Measurements from ENCODE around the gene TLCD4. TPM values are rescaled to one million over a fixed set of nuclear protein-coding genes. Genes with fewer than 3 reads are reported as not detected.
A peak's percentile ranks its signal among the peaks of the same experiment; 100 is the strongest.

TLCD4 gene
- total and polyA plus RNA-seq, 2 of the 13 experiments (the other 11 are each of a cell fraction or from before 2014, with no cell fraction given): 4.7 to 14.5 TPM

- 0 out of 2 replicates have a peak, but pooled peaks have one; percentile 48 for TF ChIP-seq BATF2 (CRISPR knock-in tag; IDR thresholded peaks at IDR 0.05)
- TF ChIP-seq SIX1 (CRISPR knock-in tag; IDR thresholded peaks at IDR 0.05; ENCODE audit: borderline replicate concordance): no peak
- no peak; the same call in 1 of the 2 replicates for TF ChIP-seq PHF21A (CRISPR knock-in tag; IDR thresholded peaks at IDR 0.05)
- no peak for TF ChIP-seq ZNF652 (CRISPR knock-in tag; IDR thresholded peaks at IDR 0.05; ENCODE audit: borderline replicate concordance, low read depth)
- TF ChIP-seq DMAP1 (CRISPR knock-in tag; IDR thresholded peaks at IDR 0.05): 0 out of 2 replicates have a peak, but pooled peaks have one; percentile 21
- TF ChIP-seq SOX5 (CRISPR knock-in tag; IDR thresholded peaks at IDR 0.05; ENCODE audit: borderline replicate concordance): no peak
- peak; percentile 33 for TF ChIP-seq TFDP2 (CRISPR knock-in tag; IDR thresholded peaks at IDR 0.05)
- no peak for TF ChIP-seq SIN3B (IDR thresholded peaks at IDR 0.05; ENCODE audit: low read length)
- TF ChIP-seq ISX (CRISPR knock-in tag; conservative IDR thresholded peaks at IDR 0.05): no peak
- 0 out of 2 replicates have a peak, but pooled peaks have one; percentile 67 for TF ChIP-seq ZNF17 (CRISPR knock-in tag; IDR thresholded peaks at IDR 0.05)
- no peak for TF ChIP-seq SUZ12 (IDR thresholded peaks at IDR 0.05; ENCODE audit: low read depth, low read length)
- TF ChIP-seq ZNF121 (CRISPR knock-in tag; IDR thresholded peaks at IDR 0.05): 0 out of 2 replicates have a peak, but pooled peaks have one; percentile 10
- TF ChIP-seq NR0B2 (CRISPR knock-in tag; IDR thresholded peaks at IDR 0.05): no peak
- peak; percentile 44; the same call in 1 of the 2 replicates for TF ChIP-seq ZMYM3 (CRISPR knock-in tag; IDR thresholded peaks at IDR 0.05)
- TF ChIP-seq, protein P1, sequence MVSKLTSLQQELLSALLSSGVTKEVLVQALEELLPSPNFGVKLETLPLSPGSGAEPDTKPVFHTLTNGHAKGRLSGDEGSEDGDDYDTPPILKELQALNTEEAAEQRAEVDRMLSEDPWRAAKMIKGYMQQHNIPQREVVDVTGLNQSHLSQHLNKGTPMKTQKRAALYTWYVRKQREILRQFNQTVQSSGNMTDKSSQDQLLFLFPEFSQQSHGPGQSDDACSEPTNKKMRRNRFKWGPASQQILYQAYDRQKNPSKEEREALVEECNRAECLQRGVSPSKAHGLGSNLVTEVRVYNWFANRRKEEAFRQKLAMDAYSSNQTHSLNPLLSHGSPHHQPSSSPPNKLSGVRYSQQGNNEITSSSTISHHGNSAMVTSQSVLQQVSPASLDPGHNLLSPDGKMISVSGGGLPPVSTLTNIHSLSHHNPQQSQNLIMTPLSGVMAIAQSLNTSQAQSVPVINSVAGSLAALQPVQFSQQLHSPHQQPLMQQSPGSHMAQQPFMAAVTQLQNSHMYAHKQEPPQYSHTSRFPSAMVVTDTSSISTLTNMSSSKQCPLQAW (CRISPR knock-in tag; IDR thresholded peaks at IDR 0.05): peak; percentile 51; the same call in 1 of the 2 replicates
- TF ChIP-seq ZNF510 (CRISPR knock-in tag; IDR thresholded peaks at IDR 0.05; ENCODE audit: low read depth): 0 out of 2 replicates have a peak, but pooled peaks have one; percentile 55
- TF ChIP-seq, protein P2, sequence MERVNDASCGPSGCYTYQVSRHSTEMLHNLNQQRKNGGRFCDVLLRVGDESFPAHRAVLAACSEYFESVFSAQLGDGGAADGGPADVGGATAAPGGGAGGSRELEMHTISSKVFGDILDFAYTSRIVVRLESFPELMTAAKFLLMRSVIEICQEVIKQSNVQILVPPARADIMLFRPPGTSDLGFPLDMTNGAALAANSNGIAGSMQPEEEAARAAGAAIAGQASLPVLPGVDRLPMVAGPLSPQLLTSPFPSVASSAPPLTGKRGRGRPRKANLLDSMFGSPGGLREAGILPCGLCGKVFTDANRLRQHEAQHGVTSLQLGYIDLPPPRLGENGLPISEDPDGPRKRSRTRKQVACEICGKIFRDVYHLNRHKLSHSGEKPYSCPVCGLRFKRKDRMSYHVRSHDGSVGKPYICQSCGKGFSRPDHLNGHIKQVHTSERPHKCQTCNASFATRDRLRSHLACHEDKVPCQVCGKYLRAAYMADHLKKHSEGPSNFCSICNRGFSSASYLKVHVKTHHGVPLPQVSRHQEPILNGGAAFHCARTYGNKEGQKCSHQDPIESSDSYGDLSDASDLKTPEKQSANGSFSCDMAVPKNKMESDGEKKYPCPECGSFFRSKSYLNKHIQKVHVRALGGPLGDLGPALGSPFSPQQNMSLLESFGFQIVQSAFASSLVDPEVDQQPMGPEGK (CRISPR knock-in tag; IDR thresholded peaks at IDR 0.05): peak; percentile 44; the same call in 1 of the 2 replicates
- TF ChIP-seq IRF9 (CRISPR knock-in tag; IDR thresholded peaks at IDR 0.05; ENCODE audit: borderline replicate concordance): no peak; the same call in 1 of the 2 replicates
- TF ChIP-seq, protein P3, sequence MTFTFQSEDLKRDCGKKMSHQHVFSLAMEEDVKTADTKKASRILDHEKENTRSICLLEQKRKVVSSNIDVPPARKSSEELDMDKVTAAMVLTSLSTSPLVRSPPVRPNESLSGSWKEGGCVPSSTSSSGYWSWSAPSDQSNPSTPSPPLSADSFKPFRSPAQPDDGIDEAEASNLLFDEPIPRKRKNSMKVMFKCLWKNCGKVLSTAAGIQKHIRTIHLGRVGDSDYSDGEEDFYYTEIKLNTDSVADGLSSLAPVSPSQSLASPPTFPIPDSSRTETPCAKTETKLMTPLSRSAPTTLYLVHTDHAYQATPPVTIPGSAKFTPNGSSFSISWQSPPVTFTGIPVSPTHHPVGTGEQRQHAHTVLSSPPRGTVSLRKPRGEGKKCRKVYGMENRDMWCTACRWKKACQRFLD (CRISPR knock-in tag; IDR thresholded peaks at IDR 0.05; ENCODE audit: borderline replicate concordance): no peak
- TF ChIP-seq GLI4 (CRISPR knock-in tag; IDR thresholded peaks at IDR 0.05; ENCODE audit: borderline replicate concordance): no peak
- 0 out of 2 replicates have a peak, but pooled peaks have one; percentile 16 for TF ChIP-seq ELF3 (CRISPR knock-in tag; IDR thresholded peaks at IDR 0.05)
Measured at GRCh38 chr1:95116580-95117206, 462 bp upstream of the TLCD4 start (continued).
